ENCODE measurements around the gene ZNF253.
"Not testable (repeated sequence)": the region's sequence is repeated elsewhere in the genome, so short reads cannot be mapped to it uniquely, and the experiment has no call there.

The ZNF253 gene

GRCh38 chr19:19900139-19900728 is 34.6 kb downstream of the ZNF253 start:
- DNase-seq (ENCODE audit: low spot score), result no peak

GRCh38 chr19:19900729-19901444 is 35.2 kb downstream of the ZNF253 start, which contains the start of gene ZNF93:
Gene ZNF93, plus strand, starts transcription at chr19:19900946. Its CDS starts 143 bp downstream, at chr19:19901089.
- DNase-seq (ENCODE audit: low spot score), result peak; percentile 98

GRCh38 chr19:19907551-19907950 is 41.9 kb downstream of the ZNF253 start:
- not testable (repeated sequence) for DNase-seq (ENCODE audit: low spot score)

- no peak for DNase-seq (ENCODE audit: low spot score)
Observed at GRCh38 chr19:19909654-19910053, 44.0 kb downstream of the ZNF253 start.

GRCh38 chr19:19911150-19911549 is 45.5 kb downstream of the ZNF253 start:
- no peak for DNase-seq (ENCODE audit: low spot score)

- no peak for DNase-seq (ENCODE audit: low spot score)
Observed at GRCh38 chr19:19914596-19914995, 48.9 kb downstream of the ZNF253 start.

GRCh38 chr19:19930417-19930816 is 64.7 kb downstream of the ZNF253 start:
- peak; percentile 19 for DNase-seq (ENCODE audit: low spot score)

- DNase-seq (ENCODE audit: low spot score), result not testable (repeated sequence)
Observed at GRCh38 chr19:19933432-19934314, 68.0 kb downstream of the ZNF253 start.

GRCh38 chr19:19937403-19937802 is 71.7 kb downstream of the ZNF253 start:
- DNase-seq (ENCODE audit: low spot score), result no peak

- no peak for DNase-seq (ENCODE audit: low spot score)
Observed at GRCh38 chr19:19938449-19938848, 72.8 kb downstream of the ZNF253 start.

- DNase-seq (ENCODE audit: low spot score), result no peak
Observed at GRCh38 chr19:19943848-19944582, 78.3 kb downstream of the ZNF253 start.
